Dendritic cell treated with granulocyte-macrophage colony-stimulating factor and Interleukin-4, amounts not matched to agents 40 ng/mL and 50 ng/mL, for 4 days (primary cell): Measurements from ENCODE around the gene PNP.
"Not testable (repeated sequence)": the region's sequence is repeated elsewhere in the genome, so short reads cannot be mapped to it uniquely, and the experiment has no call there.

Experiments
- H3K27ac Mint-ChIP-seq: one replicate; pipeline ENCODE4 v1.8.0; 2022; ENCODE audit warnings: mild to moderate bottlenecking, mixed read lengths
- H3K27me3 Mint-ChIP-seq: one replicate; pipeline ENCODE4 v1.8.0; 2022; ENCODE audit warnings: mild to moderate bottlenecking, mixed read lengths
- H3K36me3 Mint-ChIP-seq: one replicate; pipeline ENCODE4 v1.8.0; 2022; ENCODE audit warnings: low read depth, mixed read lengths
- H3K4me1 Mint-ChIP-seq: one replicate; pipeline ENCODE4 v1.8.0; 2022; ENCODE audit warnings: low read depth, mixed read lengths
- H3K4me3 Mint-ChIP-seq: one replicate; pipeline ENCODE4 v1.8.0; 2022; ENCODE audit warnings: mild to moderate bottlenecking, moderate library complexity, mixed read lengths
- H3K9me3 Mint-ChIP-seq: one replicate; pipeline ENCODE4 v1.8.0; 2022; ENCODE audit warnings: mixed read lengths
- intact Hi-C: fragments of 100-400 bp; cut with micrococcal nuclease; formaldehyde crosslinking; loops from one replicate; pipeline ENCODE4 v1.15.0; 2022

Gene PNP

DNA sequence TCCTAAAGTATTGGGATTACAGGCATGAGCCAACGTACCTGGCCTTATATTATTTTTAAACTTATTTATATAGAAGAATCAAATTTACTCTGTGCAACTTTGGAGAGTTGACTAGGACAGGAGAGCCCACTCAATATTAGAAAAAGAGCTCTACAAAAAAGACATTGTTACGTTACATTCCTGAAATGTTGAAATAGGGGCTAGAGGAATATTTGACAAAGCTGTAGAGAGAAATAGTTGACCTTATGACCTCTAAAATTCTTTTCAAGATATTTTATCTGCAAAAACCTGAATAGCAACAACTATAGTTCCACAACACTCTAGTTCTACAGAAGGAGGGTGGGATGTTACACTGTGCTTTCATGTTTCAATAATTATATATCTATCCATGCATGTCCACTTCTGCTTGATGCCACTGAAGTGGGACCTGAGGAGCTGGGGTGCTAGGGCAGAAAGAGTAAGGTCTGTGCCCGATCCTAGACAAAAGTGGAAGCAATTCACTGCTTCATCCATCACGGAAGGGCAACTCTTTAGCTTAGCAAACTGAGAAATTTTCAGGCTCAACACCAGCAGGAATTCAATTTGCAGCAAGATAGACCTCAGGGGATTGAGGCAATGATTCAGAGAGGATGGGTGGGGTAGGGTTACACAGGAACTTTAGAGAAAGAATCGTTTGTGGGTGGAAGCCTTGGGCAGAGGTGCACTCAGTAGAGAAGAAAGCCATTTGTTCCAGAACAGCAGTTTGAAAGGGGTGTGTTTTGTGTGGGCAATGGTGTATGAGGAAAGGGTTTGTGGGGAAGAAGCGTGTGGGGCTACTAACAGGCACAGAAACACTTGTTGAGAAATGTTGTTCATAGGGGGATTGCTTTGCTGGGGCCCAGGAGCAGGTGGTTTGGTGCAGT is 20.1 kb downstream of the PNP start:
- Mint-ChIP-seq H3K4me1 (peaks cover 53% of the 10 kb centered on the region), H3K27ac (peak overlapping the region; percentile 26), H3K4me3 (no peak overlapping the region), H3K9me3 (no peaks in the 10 kb centered on the region), H3K36me3 (no peaks in the 10 kb centered on the region), H3K27me3 (no peaks in the 10 kb centered on the region)
- intact Hi-C loops, result no loop called here

DNA sequence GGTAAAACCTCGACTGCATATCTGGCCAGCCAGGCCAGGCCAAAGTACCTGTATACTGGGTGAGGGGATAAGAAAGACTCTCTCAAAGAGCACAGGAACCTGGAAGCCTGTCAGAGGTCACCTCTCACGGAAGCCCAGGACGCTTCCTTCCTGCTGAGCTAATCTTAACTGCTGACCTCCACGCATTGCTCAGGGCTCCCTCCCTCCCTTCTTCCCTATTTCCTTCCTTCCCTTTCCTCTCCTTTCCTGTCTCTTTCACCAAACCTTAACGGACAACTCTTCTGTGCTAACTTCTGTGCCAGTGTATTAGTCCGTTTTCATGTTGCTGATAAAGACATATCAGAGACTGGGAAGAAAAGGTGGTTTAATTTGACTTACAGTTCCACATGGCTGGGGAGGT is 21.4 kb downstream of the PNP start:
- Mint-ChIP-seq H3K27me3 (no peaks in the 10 kb centered on the region), H3K4me3 (no peak overlapping the region), H3K4me1 (peaks cover 61% of the 10 kb centered on the region), H3K27ac (peak overlapping the region; percentile 14), H3K36me3 (no peaks in the 10 kb centered on the region), H3K9me3 (peaks cover 4% of the 10 kb centered on the region)
- intact Hi-C loops, result no loop called here

DNA sequence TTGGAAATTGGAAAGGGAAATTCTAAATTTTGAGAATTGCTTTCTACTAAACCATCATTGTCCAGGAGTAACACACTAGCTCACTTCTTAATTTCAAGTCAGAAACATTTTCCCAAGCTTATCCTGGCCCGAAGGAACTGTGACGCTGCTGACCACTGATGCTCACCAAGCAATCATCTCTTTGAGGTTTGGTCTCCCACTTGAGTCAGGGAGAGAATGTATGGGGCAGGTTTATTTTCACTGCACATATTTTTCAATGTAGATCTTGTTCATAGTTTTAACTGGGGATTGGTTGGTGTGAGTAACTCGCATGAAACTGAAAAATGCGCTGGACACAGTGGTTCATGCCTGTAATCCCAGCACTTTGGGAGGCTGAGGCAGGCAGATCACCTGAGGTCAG is 23.3 kb downstream of the PNP start:
- Mint-ChIP-seq H3K27ac (peak overlapping the region; percentile 62), H3K36me3 (no peaks in the 10 kb centered on the region), H3K4me3 (no peak overlapping the region), H3K27me3 (no peaks in the 10 kb centered on the region), H3K9me3 (peaks cover 9% of the 10 kb centered on the region), H3K4me1 (peaks cover 56% of the 10 kb centered on the region)
- intact Hi-C loops, result loop anchor here (2.0 kb wide), 1 partner anchor 16 kb away; no protein-coding TSS in a partner anchor

DNA sequence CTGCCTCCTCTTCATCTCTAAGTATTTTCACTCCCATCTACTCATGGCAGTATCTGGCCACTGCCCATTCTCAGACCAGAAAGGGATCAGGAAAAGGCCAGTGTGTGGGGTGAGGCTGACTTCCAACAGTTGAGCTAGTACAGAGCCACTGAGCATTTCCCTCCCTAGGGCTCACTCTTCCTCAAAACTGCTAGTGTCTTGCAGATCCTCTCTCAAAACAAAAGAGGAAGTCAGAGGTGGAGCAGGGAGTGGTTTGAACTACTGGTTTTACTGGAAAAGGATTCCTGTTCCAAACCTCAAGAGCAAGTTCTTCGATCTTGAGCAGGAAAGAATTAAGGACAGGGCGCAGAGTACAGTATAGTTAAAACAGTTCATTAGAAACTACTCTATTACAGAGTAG is 24.4 kb downstream of the PNP start:
- Mint-ChIP-seq H3K4me3 (peak overlapping the region; percentile 44), H3K27ac (peak overlapping the region; percentile 83), H3K36me3 (no peaks in the 10 kb centered on the region), H3K9me3 (peaks cover 9% of the 10 kb centered on the region), H3K4me1 (peaks cover 56% of the 10 kb centered on the region), H3K27me3 (no peaks in the 10 kb centered on the region)
- intact Hi-C loops, result loop anchor here (2.0 kb wide), 1 partner anchor 17 kb away; no protein-coding TSS in a partner anchor

DNA sequence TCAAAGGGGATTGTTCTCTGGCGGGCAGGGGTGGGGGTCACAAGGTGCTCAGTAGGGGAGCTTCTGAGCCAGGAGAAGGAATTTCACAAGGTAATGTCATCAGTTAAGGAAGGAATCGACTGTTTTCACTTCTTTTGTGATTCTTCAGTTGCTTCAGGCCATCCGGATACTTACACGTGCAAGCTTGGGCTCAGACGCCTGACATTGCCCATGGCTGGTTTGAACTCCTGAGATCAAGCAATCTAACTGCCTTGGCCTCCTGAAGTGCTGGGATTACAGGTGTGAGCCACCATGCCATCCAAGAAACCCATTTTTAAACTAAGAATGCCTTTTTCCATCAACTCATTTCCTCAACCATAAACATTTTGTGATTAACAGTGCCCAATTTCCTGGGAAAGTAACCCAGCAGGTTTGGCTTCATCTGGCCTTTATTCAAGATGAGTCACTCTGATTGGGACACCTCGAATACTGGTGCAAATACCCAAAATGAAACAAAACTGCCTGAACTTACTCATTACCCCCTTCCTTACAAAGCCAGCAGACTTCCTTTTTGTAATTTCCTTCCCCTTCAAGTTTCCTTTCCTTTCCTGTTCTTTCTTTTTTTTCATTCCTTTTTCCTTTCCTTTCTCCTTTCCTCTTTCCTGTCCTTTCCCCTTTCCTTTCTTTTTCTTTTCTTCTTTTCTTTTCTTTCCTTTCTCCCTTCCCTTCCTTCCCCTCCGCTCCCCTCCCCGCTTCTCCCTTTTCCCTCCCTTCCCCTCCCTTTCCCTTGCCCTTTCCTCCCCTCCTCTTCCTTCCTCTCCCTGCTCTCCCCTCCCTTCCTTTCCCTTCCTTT is 25.9 kb downstream of the PNP start:
- peak overlapping the region; percentile 60 for H3K27ac Mint-ChIP-seq
- no peak overlapping the region for H3K4me3 Mint-ChIP-seq
- H3K9me3 Mint-ChIP-seq, result peaks cover 9% of the 10 kb centered on the region
- H3K4me1 Mint-ChIP-seq, result peaks cover 53% of the 10 kb centered on the region
- no peaks in the 10 kb centered on the region for H3K27me3 Mint-ChIP-seq
- no peaks in the 10 kb centered on the region for H3K36me3 Mint-ChIP-seq
- intact Hi-C loops, result no loop called here

DNA sequence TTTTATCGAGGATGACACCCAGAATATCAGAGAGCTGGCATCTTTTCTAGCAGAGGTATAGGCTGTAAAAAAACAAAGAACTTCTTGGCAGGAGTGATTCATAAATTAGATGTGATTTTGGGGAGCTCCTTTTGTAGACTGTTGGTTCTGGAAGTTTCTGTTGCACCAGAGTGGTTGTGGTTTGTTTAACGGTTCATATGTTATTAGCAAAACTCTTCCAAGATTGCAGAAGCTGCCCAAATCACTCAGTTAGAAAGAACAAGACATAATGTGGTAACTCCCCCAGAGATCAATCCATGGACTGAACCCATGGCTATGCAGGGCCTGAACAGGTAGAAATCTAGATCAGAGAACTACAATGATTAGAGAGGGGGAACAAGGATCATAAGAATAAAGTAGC is 29.4 kb downstream of the PNP start:
- intact Hi-C loops, result no loop called here
- peaks cover 9% of the 10 kb centered on the region for H3K9me3 Mint-ChIP-seq
- no peak overlapping the region for H3K4me3 Mint-ChIP-seq
- H3K4me1 Mint-ChIP-seq, result peaks cover 49% of the 10 kb centered on the region
- H3K36me3 Mint-ChIP-seq, result no peaks in the 10 kb centered on the region
- no peaks in the 10 kb centered on the region for H3K27me3 Mint-ChIP-seq
- peak overlapping the region; percentile 71 for H3K27ac Mint-ChIP-seq

DNA sequence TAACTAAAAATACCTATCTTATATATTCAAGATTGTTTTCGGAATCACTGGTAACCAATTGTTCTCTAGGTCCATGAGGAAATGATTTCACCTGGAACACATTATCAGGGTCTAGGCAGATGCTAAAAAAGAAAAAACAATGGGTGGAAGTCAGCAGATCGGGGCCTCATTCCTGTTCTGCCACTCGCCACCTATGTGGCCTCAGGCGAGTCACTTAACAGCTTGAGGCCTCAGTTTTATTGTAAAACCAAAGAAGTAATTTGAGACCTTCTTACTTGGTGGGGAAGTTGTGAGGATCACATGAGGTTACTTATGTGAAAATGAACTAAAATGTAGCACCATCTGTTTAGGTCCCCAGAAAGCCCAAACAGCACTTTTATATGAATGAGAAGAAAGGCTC is 29.9 kb downstream of the PNP start:
- peaks cover 9% of the 10 kb centered on the region for H3K9me3 Mint-ChIP-seq
- no peaks in the 10 kb centered on the region for H3K36me3 Mint-ChIP-seq
- H3K27me3 Mint-ChIP-seq, result no peaks in the 10 kb centered on the region
- peaks cover 49% of the 10 kb centered on the region for H3K4me1 Mint-ChIP-seq
- H3K4me3 Mint-ChIP-seq, result no peak overlapping the region
- intact Hi-C loops, result no loop called here
- peak overlapping the region; percentile 71 for H3K27ac Mint-ChIP-seq

DNA sequence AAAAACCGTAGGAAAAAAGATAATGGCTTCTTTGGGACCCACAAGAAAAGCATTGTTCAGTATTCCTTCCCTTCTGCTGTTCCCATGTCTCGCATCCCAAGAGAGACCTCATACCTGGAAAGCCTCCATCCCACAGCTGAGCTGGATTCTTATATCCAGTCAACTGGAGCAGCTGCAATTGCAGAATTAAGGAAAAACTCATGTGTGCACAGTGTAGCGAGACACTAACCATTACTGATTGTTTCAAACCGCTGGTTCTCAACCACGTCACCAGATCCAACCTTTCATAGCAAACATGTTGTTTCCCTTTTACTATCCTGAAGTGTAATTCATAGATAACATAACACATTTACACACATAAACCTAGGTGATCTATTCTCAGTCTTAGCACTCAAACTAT is 30.7 kb downstream of the PNP start:
- H3K27ac Mint-ChIP-seq, result peak overlapping the region; percentile 71
- peaks cover 47% of the 10 kb centered on the region for H3K4me1 Mint-ChIP-seq
- H3K9me3 Mint-ChIP-seq, result peaks cover 9% of the 10 kb centered on the region
- H3K36me3 Mint-ChIP-seq, result no peaks in the 10 kb centered on the region
- H3K4me3 Mint-ChIP-seq, result no peak overlapping the region
- no peaks in the 10 kb centered on the region for H3K27me3 Mint-ChIP-seq
- intact Hi-C loops, result no loop called here

DNA sequence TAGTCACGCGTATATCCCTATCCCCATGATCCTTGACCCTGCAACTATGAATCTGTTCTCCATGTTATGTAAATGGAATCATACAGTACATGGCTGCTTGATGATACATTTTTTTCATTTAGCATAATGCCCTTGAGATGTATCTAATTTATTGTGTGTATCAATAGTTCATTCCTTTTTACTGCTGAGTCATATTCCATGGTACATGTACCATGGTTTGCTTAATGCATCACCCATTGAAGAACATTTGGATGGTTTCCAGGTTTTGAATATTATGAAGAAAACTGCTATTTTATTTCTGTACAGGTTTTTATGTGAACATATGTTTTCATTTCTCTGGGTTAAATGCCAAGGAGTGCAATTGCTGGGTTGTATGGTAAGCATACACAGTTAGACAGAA is 32.1 kb downstream of the PNP start:
- Mint-ChIP-seq H3K4me3 (no peak overlapping the region), H3K27ac (no peak overlapping the region), H3K27me3 (no peaks in the 10 kb centered on the region), H3K36me3 (no peaks in the 10 kb centered on the region), H3K4me1 (peaks cover 35% of the 10 kb centered on the region), H3K9me3 (no peaks in the 10 kb centered on the region)
- intact Hi-C loops, result no loop called here

DNA sequence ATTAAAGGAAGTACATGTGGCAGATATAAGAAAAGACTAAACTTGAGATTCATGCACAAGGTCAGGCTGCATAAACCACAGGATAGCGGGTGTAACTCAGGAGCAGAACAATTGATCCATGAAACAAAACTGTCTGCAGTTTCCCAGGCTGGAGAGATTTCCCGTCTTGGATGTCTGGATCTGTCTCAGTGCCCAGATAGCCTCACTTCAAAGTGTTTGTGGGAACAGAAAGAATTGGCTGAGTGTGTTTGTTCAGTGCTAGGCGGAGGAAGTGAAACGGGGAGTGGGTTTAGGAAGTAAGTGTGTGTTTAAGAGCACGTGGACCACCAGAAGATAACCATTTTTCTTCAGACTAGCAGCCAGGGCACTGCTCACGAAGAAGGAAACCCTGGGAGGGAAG is 34.7 kb downstream of the PNP start:
- no peaks in the 10 kb centered on the region for H3K9me3 Mint-ChIP-seq
- H3K27me3 Mint-ChIP-seq, result no peaks in the 10 kb centered on the region
- peaks cover 30% of the 10 kb centered on the region for H3K4me1 Mint-ChIP-seq
- H3K27ac Mint-ChIP-seq, result peak overlapping the region; percentile 81
- peak overlapping the region; percentile 33 for H3K4me3 Mint-ChIP-seq
- intact Hi-C loops, result no loop called here
- no peaks in the 10 kb centered on the region for H3K36me3 Mint-ChIP-seq

DNA sequence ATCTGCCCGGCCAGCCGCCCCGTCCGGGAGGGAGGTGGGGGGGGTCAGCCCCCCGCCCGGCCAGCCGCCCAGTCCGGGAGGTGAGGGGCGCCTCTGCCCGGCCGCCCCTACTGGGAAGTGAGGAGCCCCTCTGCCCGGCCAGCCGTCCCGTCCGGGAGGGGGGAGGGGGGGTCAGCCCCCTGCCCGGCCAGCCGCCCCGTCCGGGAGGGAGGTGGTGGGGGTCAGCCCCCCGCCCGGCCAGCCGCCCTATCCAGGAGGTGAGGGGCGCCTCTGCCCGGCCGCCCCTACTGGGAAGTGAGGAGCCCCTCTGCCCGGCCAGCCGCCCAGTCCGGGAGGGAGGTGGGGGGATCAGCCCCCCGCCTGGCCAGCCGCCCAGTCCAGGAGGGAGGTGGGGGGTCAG is 37.1 kb downstream of the PNP start:
- H3K27me3 Mint-ChIP-seq, intact Hi-C loops, H3K36me3 Mint-ChIP-seq, H3K27ac Mint-ChIP-seq, H3K9me3 Mint-ChIP-seq, H3K4me3 Mint-ChIP-seq: not testable (repeated sequence)
- H3K4me1 Mint-ChIP-seq, result peaks cover 33% of the 10 kb centered on the region

DNA sequence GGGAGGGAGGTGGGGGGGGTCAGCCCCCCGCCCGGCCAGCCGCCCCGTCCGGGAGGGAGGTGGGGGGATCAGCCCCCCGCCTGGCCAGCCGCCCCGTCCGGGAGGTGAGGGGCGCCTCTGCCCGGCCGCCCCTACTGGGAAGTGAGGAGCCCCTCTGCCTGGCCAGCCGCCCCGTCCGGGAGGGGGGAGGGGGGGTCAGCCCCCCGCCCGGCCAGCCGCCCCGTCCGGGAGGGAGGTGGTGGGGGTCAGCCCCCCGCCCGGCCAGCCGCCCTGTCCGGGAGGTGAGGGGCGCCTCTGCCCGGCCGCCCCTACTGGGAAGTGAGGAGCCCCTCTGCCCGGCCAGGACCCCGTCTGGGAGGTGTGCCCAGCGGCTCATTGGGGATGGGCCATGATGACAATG is 37.5 kb downstream of the PNP start:
- H3K36me3 Mint-ChIP-seq, H3K4me3 Mint-ChIP-seq, H3K9me3 Mint-ChIP-seq, H3K27ac Mint-ChIP-seq, intact Hi-C loops, H3K27me3 Mint-ChIP-seq: not testable (repeated sequence)
- H3K4me1 Mint-ChIP-seq, result peaks cover 35% of the 10 kb centered on the region

DNA sequence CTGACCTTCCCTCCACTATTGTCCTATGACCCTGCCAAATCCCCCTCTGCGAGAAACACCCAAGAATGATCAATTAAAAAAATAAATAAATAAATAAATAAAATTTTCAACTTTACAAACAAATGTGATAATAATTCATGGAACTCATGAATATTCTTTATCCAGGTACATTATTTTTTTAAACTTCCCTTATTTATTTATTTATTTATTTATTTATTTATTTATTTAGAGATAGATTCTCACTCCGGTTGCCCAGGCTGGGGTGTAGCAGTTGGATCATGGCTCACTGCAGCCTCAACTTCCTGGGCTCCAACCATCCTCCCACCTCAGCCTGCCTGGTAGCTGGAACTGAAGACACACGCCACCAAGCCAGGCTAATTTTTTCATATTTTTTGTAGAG is 38.3 kb downstream of the PNP start:
- intact Hi-C loops, H3K36me3 Mint-ChIP-seq, H3K9me3 Mint-ChIP-seq, H3K4me3 Mint-ChIP-seq, H3K27ac Mint-ChIP-seq, H3K27me3 Mint-ChIP-seq: not testable (repeated sequence)
- H3K4me1 Mint-ChIP-seq, result peaks cover 38% of the 10 kb centered on the region

DNA sequence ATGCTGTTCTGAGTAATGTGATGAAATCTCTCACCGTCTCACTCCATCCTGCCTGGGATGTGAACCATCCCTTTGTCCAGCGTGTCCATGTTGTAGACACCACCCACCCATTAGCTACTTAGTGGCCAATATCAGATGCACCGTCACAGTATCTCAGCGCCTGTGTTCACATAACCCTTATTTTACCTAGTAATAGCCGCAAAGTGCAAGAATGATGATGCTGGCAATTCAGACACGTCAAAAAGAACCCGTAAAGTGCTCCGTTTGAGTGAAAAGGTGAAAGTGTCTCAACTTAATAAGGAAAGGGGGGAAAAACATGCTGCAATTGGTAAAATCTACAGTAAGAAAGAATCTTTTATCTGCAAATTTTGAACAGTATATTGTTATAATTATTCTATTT is 39.2 kb downstream of the PNP start:
- H3K36me3 Mint-ChIP-seq, result no peaks in the 10 kb centered on the region

More for the DNA sequence above, 39.2 kb downstream of the PNP start:
- intact Hi-C loops, result no loop called here
- peaks cover 39% of the 10 kb centered on the region for H3K4me1 Mint-ChIP-seq
- H3K27ac Mint-ChIP-seq, result no peak overlapping the region
- no peaks in the 10 kb centered on the region for H3K9me3 Mint-ChIP-seq
- H3K27me3 Mint-ChIP-seq, result peaks cover 4% of the 10 kb centered on the region
- H3K4me3 Mint-ChIP-seq, result no peak overlapping the region
